ENCODE data around the gene CCL17.
"Not testable (repeated sequence)": the region's sequence is repeated elsewhere in the genome, so short reads cannot be mapped to it uniquely, and the experiment has no call there.

The CCL17 gene

DNA sequence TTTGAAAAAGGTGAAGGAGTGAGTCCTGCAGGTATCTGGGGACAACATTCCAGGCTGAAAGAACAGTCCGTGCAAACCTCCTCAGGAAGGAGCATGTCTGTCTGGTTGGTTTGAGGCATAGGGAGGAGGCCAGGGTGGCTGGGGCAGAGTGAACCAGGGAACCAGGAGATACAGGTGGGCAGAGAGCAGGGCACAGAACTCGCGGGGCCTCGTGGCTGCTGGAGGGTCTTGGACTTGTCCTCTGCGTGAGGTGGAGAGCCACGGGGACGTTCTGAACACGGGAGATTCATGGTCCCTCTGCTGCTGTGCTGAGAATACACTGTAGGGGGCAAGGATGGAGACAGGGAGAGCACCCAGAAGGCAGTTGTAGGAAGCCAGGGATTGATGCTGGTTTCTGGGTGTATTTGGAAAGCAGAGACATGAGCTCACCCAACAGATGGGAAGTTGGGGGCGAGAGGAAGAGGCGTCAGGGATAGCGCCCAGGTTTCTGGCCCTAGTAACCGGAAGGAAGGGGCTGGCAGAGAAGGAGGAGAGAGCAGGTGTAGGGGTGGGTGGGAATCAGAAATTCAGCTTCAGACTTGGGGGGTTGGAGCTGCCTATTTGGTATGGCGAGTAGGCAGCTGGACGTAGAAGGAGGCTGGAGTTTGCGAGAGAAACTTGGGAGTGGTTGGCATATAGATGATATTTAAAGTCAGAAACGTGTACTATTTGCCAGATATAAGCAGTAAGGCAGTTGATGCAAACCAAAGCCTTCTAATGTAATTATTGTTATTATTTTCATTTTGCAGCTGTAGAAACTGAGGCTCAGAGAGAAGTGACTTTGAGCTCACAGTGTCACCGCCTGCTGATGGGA is at the start of gene CCL17:
CCL17 (plus strand) TSS at position 803 of the 853 bp plus-strand sequence. CDS start 9,166 bp downstream, outside the sequence.
- no peak for DNase-seq (ENCODE audit: low read depth in 2 of 2)

DNA sequence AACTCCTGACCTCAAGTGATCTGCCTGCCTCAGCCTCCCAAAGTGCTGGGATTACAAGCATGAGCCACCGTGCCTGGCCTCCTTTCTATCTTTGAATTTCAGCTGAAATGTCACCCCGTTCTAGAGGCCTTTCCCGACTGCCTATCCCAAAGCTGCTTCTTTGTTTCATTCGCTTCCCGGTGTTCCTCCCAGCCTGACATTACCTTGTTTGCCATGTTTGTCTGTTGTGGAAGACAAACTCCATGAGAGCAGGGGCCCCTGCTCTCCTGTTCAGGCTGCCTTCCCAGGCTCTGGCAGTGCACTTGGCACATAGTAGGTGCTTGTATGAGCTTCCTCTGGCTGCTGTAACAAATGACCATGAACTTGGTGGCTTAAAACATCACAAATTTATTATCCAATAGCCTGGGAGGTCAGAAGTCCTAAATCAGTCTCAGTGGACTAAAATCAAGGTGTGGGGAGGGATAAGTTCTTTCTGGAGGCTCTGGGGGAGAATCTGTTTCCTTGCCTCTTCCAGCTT is 48.6 kb upstream of the CCL17 start:
- no peak for DNase-seq (ENCODE audit: low read depth in 2 of 2)

DNA sequence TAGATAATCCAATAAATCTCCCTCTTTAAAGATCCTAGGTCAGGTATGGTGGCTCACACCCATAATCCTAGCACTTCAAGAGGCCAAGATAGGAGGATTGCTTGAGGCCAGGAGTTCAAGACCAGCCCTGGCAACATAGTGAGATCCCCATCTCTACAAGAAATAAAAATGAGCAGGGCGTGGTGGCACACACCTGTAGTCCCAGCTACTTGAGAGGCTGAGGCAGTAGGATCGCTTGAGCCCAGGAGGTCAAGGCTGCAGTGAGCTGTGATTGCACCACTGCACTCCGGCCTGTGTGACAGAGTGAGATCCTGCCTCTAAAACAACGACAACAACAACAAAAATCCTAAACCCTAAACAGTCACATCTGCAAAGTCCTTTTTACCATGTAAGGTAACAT is 48.0 kb upstream of the CCL17 start:
- DNase-seq (ENCODE audit: low read depth in 2 of 2), result no peak

DNA sequence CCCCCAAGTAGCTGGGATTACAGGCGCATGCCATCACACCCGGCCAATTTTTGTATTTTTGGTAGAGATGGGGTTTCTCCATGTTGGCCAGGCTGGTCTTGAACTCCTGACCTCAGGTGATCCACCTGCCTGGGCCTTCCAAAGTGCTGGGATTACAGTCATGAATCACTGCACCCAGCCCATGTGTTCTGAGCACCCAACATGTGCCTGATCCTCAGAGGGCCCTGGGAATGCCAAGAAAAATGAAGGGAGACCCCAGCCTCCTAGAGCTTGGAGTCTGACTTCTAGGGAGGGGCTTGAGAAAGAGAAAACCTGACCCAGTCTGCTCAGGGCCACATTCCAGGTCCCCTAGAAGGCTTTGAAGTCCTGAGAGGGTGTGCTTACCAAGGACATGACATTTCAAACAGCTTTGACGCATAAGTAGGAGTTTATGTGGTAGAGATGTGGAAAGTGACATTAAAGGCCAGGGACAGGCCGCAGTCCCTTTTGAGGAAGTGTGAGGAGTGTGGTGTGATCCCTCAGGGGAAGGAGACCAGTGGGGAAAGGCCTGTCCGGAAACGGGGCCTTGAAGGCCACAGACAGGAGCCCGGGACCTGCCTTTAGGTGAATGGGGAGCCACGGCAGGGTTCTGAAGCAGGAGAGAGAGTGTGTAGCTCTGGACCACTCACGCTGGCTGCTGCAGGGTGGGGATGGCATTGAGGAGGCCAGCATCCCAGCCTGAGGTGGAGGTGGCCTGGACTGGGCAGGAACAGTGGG is 47.1 kb upstream of the CCL17 start:
- no peak for DNase-seq (ENCODE audit: low read depth in 2 of 2)

- DNase-seq (ENCODE audit: low read depth in 2 of 2), result no peak
These were observed 46.5 kb upstream of the CCL17 start for GRCh38 chr16:57358086-57358420.

DNA sequence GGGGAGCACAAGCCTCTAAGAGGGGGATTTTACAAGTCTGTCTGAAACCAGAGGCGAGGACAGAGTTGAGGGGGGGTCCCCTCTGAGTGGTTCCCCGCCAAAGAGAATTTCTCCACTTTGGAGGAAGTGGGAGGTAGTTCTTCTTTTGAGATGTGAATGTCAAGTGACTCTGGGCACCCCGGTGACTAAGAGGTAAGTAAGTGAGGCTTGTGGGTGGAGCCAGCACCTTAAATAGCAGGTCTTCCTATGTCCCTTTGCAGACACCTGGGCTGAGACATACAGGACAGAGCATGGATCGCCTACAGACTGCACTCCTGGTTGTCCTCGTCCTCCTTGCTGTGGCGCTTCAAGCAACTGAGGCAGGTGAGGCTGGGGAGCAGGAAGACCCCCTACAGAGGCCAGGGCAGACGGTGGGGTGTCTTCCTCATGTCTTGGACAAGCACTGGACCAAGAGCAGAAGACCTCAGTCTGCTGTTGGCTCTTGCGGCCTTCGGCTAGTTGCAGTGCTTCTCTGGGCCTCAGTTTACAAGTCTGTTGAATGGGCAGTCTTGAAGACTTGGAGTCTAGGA is 46.0 kb upstream of the CCL17 start, which contains the start of gene CCL22:
CCL22 (plus strand) TSS at position 257 of the 569 bp plus-strand sequence; CDS start at position 291, 34 bp downstream.
- DNase-seq (ENCODE audit: low read depth in 2 of 2), result no peak

GRCh38 chr16:57360321-57360935 is 44.1 kb upstream of the CCL17 start:
- no peak for DNase-seq (ENCODE audit: low read depth in 2 of 2)

GRCh38 chr16:57361404-57361803 is 43.2 kb upstream of the CCL17 start:
- no peak for DNase-seq (ENCODE audit: low read depth in 2 of 2)

DNA sequence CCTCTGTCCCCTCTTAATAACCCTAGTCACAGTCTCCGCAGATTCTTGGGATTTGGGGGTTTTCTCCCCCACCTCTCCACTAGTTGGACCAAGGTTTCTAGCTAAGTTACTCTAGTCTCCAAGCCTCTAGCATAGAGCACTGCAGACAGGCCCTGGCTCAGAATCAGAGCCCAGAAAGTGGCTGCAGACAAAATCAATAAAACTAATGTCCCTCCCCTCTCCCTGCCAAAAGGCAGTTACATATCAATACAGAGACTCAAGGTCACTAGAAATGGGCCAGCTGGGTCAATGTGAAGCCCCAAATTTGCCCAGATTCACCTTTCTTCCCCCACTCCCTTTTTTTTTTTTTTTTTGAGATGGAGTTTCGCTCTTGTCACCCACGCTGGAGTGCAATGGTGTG is 40.4 kb upstream of the CCL17 start:
- no peak for DNase-seq (ENCODE audit: low read depth in 2 of 2)

GRCh38 chr16:57366544-57367040 is 38.0 kb upstream of the CCL17 start:
- DNase-seq (ENCODE audit: low read depth in 2 of 2), result no peak

DNA sequence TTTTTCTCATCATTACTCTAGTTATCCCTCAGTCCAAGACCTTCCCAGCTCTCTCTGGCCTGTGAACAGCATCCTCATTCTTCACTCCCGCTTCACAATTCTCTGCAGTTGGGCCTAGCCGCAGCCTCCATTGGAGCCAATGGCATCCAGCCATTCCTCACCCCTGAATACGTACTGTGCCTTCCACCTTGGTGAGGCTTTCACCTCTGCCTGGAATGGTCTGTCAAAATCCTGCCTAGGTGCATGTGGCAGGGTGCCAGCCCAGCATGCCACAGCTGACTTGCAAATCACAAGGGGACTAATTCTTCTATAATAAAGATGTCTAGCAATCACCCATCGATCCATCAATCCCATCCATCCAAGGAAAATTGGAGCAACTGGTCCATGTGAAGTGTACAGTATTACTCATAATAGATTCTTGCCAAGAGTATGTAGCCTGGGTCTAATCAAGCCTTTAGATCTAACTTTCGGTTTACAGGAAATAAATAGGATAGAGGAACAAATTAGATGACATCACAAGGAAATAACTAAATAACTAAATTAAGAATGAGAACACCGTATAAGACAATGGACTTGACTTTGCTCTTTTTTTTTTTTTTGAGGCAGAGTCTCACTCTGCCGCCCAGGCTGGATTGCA is 37.3 kb upstream of the CCL17 start:
- no peak for DNase-seq (ENCODE audit: low read depth in 2 of 2)

DNA sequence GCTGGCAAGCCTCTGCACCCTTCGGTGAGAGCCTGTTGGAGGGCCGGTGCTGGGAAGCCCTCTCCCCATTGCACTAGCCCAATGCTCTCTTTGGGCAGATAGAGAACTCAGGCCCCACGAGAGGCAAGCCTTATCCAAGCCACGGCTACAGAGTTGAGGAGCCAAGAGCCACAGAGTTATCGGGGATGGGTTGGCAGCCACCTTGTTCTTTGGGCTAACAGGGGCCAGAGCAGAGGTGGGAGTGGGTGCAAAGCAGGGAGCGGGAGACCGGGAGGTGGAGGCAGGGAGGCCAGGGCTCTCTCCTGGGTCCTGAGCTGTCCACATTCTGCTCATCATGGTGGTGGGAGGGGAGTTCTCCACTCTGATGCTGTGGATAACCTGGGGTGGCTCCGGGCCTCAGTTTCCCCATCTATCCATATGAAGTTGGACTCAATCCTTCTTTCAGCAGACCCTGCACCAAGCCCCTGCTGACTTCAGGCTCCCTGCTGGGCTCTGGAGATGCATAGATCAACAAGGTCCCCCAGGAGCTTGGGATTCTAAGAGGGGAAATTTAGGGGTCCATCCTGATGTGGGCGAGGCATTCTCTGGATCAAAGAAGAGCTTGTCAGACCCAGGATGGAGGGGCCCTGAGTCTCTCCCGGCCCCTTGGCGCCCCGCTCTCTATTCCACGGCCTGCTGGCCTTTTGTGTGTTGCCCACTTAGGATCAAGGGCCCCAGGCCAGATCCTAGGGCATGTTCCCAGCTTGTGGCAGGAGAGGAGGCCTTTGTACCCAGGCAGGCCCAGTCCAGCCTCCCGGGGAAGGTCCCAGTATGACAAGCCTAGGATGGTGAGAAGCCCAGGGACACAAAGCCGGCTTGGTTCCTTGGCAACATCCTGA is 32.8 kb upstream of the CCL17 start:
- DNase-seq (ENCODE audit: low read depth in 2 of 2), result no peak

GRCh38 chr16:57372372-57373116 is 32.0 kb upstream of the CCL17 start, which contains the start of gene CX3CL1:
Gene CX3CL1, plus strand, starts transcription at chr16:57372490. Its CDS starts 79 bp downstream, at chr16:57372569.
- no peak for DNase-seq (ENCODE audit: low read depth in 2 of 2)

- no peak for DNase-seq (ENCODE audit: low read depth in 2 of 2)
These were observed 31.2 kb upstream of the CCL17 start for GRCh38 chr16:57373117-57373947.

DNA sequence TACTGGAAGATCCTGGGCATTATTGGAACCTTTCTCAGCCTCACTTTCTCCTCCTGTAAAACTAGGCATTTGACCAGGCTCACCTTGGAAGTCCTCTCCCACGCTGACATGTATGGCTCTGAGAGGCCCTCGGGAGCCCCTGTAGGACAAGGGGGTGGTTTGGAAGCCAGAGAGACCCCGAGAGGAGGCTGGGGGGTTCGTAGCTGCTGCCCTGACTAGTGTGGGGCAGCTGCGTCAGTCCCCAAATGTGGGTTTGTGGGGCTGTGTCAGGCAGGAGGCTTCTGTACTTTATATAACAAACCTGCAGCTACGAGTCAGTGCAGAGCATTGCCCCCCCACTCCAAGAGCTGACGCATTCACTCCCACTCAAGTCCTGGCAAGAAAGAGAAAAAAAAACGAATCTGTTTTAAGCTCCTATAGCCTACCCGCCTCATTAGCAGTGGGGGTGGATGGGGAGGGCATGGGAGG is 30.5 kb upstream of the CCL17 start:
- no peak for DNase-seq (ENCODE audit: low read depth in 2 of 2)

DNA sequence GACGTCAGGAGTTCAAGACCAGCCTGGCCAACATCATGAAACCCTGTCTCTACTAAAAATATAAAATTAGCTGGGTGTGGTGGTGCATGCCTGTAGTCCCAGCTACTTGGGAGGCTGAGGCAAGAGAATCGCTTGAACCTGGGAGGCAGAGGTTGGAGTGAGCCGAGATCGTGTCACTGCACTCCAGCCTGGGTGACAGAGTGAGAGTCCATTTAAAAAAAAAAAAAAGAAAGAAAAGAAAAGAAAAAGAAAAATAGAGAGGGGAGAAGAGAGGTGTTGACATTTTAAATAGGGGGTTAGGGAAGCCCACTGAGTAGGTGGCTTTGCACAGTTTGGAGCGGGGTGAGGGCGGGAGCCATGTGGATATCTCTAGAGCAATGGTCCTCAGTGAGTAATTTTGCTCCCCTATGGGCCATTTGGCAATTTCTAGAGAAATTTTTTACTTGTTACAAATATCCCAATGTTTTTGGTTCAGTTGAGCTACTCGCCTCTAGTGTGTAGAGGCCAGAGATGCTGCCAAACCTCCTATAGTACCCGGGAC is 29.6 kb upstream of the CCL17 start:
- DNase-seq (ENCODE audit: low read depth in 2 of 2), result not testable (repeated sequence)

DNA sequence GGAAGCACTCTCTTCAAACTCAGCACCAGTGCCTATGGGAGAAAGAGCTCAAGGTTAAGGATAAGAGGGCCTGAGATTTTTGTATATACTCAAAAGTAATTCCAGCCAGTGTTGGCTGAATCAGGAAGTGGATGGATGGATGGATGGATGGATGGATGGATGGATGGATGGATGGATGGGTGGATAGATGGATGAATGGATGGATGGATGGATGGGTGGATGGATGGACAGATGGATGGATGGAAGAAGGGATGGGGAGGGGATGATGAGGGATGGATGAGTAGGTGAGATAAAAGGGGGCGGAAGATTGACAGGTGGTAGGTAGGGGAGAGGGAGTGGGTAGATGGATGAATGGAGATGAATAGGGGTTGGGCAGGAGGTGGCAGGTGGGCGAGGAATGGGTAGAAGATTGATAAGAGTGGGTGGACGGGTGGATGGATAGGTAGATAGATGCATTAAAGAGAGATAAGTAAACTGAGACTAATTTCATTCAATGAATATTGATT is 28.2 kb upstream of the CCL17 start:
- DNase-seq (ENCODE audit: low read depth in 2 of 2), result no peak
